LNCAP (cell line): ENCODE data around the gene INPP5J.

Experiments
- TF ChIP-seq, protein P1 (sequence below): fragments of 450-650 bp; IDR thresholded peaks from 2 replicates; pipeline ENCODE4 v1.5.1; 2017; ENCODE audit warnings: mild to moderate bottlenecking

Gene INPP5J

DNA sequence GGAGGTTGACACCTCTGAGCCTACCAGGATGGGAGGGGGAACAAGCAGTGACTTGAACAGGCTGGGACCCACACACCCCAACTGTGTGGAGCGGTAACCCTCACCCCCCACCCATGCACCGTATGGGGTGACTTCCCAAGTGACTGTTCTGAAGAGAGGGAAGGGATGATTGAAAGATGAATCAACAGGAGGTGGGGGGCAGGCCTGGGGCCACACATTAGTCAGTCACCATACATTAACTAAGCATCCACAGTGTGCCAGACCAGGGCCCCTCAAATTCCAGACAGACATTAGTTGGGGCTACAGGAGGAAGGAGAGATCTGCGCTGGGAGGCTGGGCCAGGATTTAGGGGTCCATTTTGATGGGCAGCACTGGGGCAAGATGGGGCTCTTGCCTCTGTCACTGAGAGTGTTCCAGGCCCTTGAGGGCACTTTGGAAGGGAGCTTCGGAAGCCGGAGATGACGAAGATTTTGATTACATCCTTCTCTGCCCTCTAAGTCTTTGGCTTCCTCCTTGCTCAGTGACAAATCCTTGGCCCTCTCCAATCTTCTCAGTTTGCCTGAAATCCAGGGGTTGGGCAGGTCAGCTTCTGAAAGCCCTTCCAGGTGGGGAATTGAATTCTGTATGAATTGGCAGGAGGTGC, 40.7 kb upstream of the INPP5J start:
- TF ChIP-seq, protein P1, sequence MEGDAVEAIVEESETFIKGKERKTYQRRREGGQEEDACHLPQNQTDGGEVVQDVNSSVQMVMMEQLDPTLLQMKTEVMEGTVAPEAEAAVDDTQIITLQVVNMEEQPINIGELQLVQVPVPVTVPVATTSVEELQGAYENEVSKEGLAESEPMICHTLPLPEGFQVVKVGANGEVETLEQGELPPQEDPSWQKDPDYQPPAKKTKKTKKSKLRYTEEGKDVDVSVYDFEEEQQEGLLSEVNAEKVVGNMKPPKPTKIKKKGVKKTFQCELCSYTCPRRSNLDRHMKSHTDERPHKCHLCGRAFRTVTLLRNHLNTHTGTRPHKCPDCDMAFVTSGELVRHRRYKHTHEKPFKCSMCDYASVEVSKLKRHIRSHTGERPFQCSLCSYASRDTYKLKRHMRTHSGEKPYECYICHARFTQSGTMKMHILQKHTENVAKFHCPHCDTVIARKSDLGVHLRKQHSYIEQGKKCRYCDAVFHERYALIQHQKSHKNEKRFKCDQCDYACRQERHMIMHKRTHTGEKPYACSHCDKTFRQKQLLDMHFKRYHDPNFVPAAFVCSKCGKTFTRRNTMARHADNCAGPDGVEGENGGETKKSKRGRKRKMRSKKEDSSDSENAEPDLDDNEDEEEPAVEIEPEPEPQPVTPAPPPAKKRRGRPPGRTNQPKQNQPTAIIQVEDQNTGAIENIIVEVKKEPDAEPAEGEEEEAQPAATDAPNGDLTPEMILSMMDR, result no peak

DNA sequence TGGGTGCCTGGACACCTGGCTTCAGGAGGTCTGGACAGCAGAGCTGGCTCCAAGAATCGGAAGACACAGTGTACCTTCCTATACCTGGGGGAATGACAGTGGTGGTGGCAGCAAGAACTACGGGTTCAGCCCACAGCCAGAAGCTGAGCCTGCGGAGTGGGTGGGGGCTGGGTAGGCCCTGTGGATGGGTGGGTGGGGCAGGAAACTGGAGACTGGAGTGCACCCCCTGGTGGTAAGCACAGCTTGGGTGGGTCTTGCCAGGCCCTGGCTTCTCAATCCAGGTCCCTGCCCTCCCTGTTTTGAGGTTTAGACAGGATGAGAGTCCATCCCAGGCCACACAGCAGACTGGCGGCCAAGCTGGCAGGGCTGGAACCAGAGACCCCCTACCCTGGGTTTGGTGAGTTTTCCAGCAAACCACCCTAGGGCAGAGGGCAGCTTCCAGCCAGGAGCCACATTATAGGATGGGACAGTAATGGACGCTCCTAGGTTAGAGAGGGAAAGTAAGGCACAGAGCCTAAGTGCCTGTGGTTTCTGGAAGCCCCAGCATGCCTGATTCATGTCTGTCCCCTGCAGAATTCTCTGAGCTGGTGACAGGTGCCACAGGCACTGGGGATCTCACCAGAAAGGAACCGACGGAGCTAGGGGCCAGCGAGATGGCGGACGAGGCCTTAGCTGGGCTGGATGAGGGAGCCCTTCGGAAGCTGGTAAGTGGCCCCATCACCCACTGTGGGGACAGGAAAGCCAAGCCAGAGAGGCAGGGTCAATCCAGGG, 40.0 kb upstream of the INPP5J start:
- TF ChIP-seq, protein P1, result peak; percentile 46

DNA sequence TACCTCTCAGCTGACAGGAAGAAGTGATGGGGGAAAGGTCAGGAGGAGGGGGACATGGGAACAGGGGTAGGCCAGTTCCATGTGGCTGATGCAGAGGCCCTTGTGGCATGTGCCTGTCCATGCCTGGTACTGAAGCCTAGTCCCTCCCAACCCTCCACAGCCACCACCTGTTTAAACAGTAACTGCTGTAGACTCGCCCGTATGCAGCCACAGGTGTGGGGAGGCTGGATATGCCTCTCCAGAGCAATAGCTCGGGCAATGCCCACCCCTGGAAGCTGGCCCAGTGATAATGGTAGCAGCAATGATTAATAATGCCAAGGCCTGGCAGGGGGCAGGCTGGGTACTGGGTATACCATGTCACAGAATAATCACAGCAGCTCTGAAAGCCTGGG, 39.4 kb upstream of the INPP5J start:
- TF ChIP-seq, protein P1, result no peak

DNA sequence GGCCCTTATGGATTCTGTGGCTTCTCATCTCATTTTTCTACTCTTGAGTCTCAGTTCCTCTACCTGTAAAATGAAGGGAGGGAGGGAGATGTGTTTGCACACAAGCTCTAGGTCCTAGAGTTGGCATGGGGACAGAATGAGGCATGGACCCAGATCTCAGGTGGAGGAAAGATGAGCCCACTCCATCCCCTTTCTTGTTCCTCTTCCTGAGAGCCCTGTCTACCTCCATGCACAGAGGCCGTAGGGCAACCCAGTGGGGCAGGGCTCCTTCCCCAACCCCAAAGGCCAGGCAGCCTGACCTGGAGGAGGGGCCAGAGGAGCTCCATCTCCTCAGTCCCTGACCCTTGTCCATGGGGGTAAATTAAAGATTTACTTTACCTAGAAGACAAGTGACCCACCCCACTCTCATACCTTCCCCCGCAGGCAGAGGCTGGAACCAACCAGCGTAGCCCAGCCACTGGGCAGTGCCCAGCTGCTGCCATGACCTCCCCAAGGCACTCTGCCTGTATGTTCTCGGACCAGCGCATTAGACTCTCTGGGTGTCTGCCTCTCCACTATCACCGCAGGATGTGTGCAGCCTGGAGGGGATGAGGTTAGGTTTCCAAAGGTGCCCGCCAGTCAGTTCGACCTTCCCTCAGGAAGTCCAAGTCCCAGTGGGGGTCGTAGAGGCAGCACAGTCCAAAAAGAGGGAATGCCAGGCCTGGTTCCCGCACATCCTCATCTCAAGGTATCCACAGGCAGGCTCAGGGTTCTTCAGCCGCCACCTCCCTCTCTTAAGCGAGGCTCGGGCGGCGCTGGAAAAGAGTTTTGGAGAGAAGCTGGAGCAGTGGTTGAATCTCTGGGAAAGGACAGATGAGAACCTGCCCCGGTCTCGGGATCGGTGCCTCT, 38.6 kb upstream of the INPP5J start:
- TF ChIP-seq, protein P1, result no peak

DNA sequence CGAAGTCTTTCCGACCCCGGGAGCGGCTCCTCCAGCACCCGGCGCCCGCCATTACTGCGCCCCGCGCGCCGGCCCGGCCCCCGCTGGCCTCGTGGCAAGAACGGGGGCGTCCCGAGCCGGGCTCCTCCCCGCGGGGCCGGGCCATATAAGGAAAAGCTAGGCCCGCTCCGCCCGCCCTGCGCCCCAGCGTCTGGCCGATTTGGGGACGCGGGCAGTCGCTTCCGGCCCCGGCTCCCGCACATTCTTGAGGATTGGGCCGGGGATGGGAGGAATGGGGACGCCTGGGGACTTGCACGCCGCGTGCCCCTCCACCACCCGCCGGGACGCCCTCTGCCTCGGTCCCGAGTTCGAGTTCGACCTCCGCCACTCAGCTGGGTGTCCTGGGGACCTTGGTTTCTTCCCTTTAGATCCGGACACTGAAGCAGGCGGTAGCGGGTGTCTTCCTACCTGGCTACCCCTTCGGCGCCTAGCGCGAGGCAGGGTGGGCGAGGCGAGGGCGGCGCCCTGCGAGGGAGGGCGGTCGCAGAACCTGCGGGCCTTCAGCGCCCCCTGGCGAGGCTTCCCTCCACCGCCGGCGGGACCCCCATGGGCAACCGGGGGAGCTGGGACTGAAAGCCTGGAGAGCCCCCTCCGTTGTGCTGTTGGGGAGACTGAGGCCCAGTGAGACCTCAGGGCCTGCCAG, 37.8 kb upstream of the INPP5J start:
- TF ChIP-seq, protein P1, result no peak

DNA sequence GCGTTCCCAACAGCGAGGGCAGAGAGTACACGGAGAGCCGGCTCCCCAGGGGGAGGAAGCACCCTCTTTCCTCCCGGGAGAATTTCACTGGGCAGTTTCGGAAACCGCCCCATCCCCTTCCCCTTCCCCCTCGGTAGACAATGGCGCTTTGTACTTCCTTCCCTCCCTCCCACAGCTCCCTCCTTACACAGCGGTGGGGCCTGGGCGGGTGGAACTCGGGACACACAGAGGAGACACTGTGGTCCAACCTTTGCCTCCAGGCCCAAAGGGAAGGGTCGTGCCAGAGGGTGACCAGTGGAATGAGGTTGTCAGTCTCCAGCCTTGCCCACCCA, 37.3 kb upstream of the INPP5J start:
- TF ChIP-seq, protein P1, result no peak

DNA sequence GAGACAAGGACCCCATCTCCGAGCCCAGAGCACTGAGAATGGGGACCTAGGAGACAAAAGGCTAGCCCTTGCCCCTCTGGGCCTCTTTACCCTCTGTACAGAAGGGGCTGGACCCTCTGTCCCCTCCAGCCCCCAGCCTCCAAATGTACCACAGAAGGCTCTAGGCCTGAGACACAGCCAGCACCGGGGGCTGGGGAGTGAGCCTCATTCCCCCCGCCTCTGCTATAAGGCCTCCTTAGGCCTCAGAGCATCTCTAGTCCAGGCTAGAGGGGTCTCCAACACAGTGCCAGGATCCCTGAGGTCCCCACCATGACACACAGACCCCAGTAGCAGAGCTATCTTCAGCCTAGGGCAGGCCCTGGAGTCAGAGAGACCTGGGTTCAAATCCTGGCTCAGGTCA, 36.8 kb upstream of the INPP5J start:
- TF ChIP-seq, protein P1, result no peak
